Measurements from ENCODE around the gene SPINT1. TPM values are rescaled to one million over a fixed set of nuclear protein-coding genes. Genes with fewer than 3 reads are reported as not detected.
"Not testable (repeated sequence)": the region's sequence is repeated elsewhere in the genome, so short reads cannot be mapped to it uniquely, and the experiment has no call there.

SPINT1 gene
- total RNA-seq, 2 experiments from 2014 or later = 8.5 to 8.9 TPM

- H3K4me3 Mint-ChIP-seq; H3K9me3 Mint-ChIP-seq (ENCODE audit: low read depth); H3K27me3 Mint-ChIP-seq; H3K27ac Mint-ChIP-seq; POLR2A ChIA-PET; ATAC-seq; intact Hi-C loops (cut with DNase I, micrococcal nuclease); H3K4me1 Mint-ChIP-seq; H3K36me3 Mint-ChIP-seq (ENCODE audit: low read depth); DNase-seq: not testable (repeated sequence)
- CTCF ChIA-PET = interaction anchor here (1.3 to 9.2 kb wide), 3 partner anchors 17 to 36 kb away, joined by 4 to 268 read pairs (median 32); partner anchors contain the start of genes SPINT1 and VPS18
These were observed 17.3 kb downstream of the SPINT1 start for GRCh38 chr15:40861147-40861546.

DNA sequence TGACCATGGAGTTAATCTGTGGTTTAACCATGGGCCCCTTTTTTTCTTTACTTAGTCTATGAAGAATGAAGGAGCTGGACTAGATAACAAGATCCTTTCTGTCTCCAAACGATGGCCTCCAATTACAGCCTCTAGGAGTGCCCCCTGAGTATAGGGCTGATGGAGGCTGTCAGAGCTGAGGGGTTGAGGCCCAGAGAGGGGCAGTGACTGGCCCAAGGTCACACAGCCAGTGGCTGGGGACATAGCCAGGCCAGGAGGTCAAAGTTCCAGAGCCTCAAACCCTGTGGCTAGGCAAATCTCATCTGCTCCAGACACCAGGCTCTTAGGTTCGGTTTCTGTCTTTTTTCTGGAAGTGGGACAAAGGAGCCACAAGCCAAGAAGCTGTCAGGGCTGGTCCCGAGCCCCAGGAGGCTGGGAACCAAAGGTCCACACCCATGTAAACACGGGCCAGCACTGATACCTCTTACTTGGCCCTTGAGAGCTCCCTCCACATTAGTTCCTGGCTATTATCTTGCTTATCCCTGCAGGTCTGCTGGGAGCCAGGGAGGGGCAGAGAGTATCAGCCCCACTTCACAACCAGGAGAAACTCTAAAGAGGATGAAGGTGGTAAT lies 19.9 kb downstream of the SPINT1 start:
- no peak for ATAC-seq
- CTCF ChIA-PET = interaction anchor here (0.5 to 1.8 kb wide), 3 partner anchors 20 to 28 kb away, joined by 3 to 9 read pairs (median 3); no protein-coding TSS in a partner anchor
- POLR2A ChIA-PET = interaction anchor here (1.1 kb wide), 1 partner anchor 24 kb away, joined by 3 read pairs; no protein-coding TSS in a partner anchor

GRCh38 chr15:40867199-40867598 lies 23.4 kb downstream of the SPINT1 start:
- DNase-seq (no peak), ATAC-seq (no peak)
- Mint-ChIP-seq H3K36me3 (ENCODE audit: low read depth) (no peaks in the 10 kb centered on the region), H3K9me3 (ENCODE audit: low read depth) (no peaks in the 10 kb centered on the region), H3K4me3 (no peak overlapping the region), H3K4me1 (peaks cover 10% of the 10 kb centered on the region), H3K27ac (no peak overlapping the region), H3K27me3 (no peaks in the 10 kb centered on the region)
- ChIA-PET POLR2A (no interaction called here), CTCF (interaction anchor here (0.7 to 2.2 kb wide), 2 partner anchors 9 to 37 kb away, joined by 3 to 12 read pairs; no protein-coding TSS in a partner anchor)
- intact Hi-C loops (cut with DNase I, micrococcal nuclease) = no loop called here

More for the DNA sequence above, 19.9 kb downstream of the SPINT1 start:
- H3K4me1 Mint-ChIP-seq = peaks cover 3% of the 10 kb centered on the region
- intact Hi-C loops (cut with DNase I, micrococcal nuclease) = no loop called here
- H3K4me3 Mint-ChIP-seq = no peak overlapping the region
- H3K27me3 Mint-ChIP-seq = no peaks in the 10 kb centered on the region
- no peaks in the 10 kb centered on the region for H3K36me3 Mint-ChIP-seq (ENCODE audit: low read depth)
- no peak for DNase-seq
- H3K27ac Mint-ChIP-seq = no peak overlapping the region
- no peaks in the 10 kb centered on the region for H3K9me3 Mint-ChIP-seq (ENCODE audit: low read depth)

- H3K27ac Mint-ChIP-seq = no peak overlapping the region
- CTCF ChIA-PET = interaction anchor here (0.6 to 1.6 kb wide), 9 partner anchors 9 to 318 kb away, joined by 3 to 5 read pairs (median 4); partner anchors contain the start of gene VPS18
These were observed 25.8 kb downstream of the SPINT1 start for GRCh38 chr15:40869686-40870085.

DNA sequence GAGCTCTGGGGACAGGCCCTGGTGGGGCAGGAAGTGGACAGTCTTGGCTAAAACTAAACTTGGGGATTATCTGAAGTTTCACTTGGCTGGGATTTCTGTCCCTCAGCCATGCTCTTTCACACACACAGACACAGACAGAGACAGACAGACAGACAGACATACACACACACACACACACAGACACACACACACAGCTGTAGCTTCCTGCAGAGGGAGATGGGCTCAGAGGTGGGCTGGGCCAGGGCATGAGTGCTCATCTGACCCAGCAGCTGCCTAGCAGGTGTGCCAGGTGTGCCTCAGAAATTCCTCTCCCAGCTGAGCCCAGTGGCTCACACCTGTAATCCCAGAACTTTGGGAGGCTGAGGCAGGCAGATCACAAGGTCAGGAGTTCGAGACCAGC lies 26.9 kb downstream of the SPINT1 start:
- Mint-ChIP-seq H3K9me3 (ENCODE audit: low read depth) (no peaks in the 10 kb centered on the region), H3K4me3 (no peak overlapping the region), H3K4me1 (peaks cover 21% of the 10 kb centered on the region), H3K27ac (no peak overlapping the region), H3K36me3 (ENCODE audit: low read depth) (no peaks in the 10 kb centered on the region), H3K27me3 (peaks cover 3% of the 10 kb centered on the region)
- intact Hi-C loops (cut with DNase I, micrococcal nuclease) = no loop called here
- DNase-seq (no peak), ATAC-seq (no peak)
- CTCF ChIA-PET = interaction anchor here (0.6 to 4.0 kb wide), 4 partner anchors 24 to 588 kb away, joined by 3 to 36 read pairs (median 4); partner anchors contain the start of genes ANKRD63 and VPS18
- POLR2A ChIA-PET = no interaction called here

More at GRCh38 chr15:40869686-40870085, 25.8 kb downstream of the SPINT1 start:
- Mint-ChIP-seq H3K36me3 (ENCODE audit: low read depth) (no peaks in the 10 kb centered on the region), H3K4me1 (peaks cover 21% of the 10 kb centered on the region), H3K4me3 (no peak overlapping the region), H3K9me3 (ENCODE audit: low read depth) (no peaks in the 10 kb centered on the region), H3K27me3 (peaks cover 3% of the 10 kb centered on the region)
- DNase-seq (no peak), ATAC-seq (no peak)
- POLR2A ChIA-PET = no interaction called here
- intact Hi-C loops (cut with DNase I, micrococcal nuclease) = no loop called here

DNA sequence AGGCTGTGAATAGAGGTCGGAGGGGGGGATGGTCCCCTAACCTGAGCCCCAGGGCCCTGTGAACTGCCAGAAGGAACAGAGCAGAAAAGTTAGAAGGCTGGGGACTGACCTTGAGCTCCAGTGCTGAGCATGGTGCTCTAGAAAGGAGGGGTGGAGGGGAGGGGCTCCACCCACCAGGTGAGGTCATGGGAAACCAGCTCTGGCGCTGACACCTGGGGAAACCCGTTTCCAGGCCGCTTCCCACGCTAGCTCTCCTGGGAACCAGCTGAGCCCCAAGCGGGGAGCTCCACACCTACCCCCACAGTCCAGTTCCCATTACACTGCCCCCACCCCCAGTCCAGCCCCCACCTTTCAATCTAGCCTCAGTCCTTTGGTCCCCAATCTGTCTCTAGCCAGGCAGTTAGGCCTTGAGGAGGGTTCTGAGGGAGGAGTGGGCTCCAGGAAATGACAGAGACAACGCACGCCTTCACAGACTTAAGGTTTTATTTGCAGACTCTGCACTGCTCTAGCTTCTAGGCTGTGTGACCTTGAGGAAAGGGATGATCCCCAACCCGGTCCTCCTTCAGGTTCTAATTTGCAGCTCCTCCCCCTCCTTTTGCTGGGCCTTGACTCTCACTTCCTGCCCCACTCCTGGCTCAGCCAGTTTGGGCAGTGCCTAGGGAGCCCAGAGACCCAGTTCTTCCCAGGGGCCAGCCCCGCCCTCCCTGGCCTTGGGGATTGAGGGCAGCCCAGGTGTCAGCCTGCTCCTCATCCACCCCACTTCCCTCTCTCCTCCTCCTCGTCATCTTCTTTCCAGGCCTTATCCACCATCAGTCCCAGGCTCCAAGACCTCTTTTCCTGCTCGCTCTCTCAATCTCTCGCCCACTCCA lies 28.1 kb downstream of the SPINT1 start:
- Mint-ChIP-seq H3K4me1 (peaks cover 21% of the 10 kb centered on the region), H3K9me3 (ENCODE audit: low read depth) (no peaks in the 10 kb centered on the region), H3K27ac (no peak overlapping the region), H3K36me3 (ENCODE audit: low read depth) (no peaks in the 10 kb centered on the region), H3K27me3 (peaks cover 3% of the 10 kb centered on the region), H3K4me3 (no peak overlapping the region)
- ATAC-seq (peak; percentile 39), DNase-seq (peak; percentile 67)
- POLR2A ChIA-PET = interaction anchor here (0.7 kb wide), 1 partner anchor 13 kb away, joined by 3 read pairs; no protein-coding TSS in a partner anchor
- CTCF ChIA-PET = interaction anchor here (0.6 to 4.0 kb wide), 8 partner anchors 12 to 183 kb away, joined by 3 to 36 read pairs (median 4); partner anchors contain the start of gene VPS18
- intact Hi-C loops (cut with DNase I, micrococcal nuclease) = no loop called here

GRCh38 chr15:40872791-40873693 lies 29.2 kb downstream of the SPINT1 start:
- Mint-ChIP-seq H3K4me1 (peaks cover 21% of the 10 kb centered on the region), H3K27ac (no peak overlapping the region), H3K9me3 (ENCODE audit: low read depth) (no peaks in the 10 kb centered on the region), H3K27me3 (peaks cover 3% of the 10 kb centered on the region), H3K4me3 (peak overlapping the region; percentile 70), H3K36me3 (ENCODE audit: low read depth) (no peaks in the 10 kb centered on the region)
- ChIA-PET POLR2A (interaction anchor here (1.2 kb wide), 1 partner anchor 14 kb away, joined by 5 read pairs; no protein-coding TSS in a partner anchor), CTCF (interaction anchor here (0.5 to 4.0 kb wide), 12 partner anchors 11 to 358 kb away, joined by 3 to 36 read pairs (median 3); partner anchors contain the start of genes CHP1, EXD1, SPINT1 and VPS18)
- intact Hi-C loops (cut with DNase I, micrococcal nuclease) = no loop called here
- DNase-seq (no peak), ATAC-seq (no peak)

GRCh38 chr15:40873694-40874561 lies 30.1 kb downstream of the SPINT1 start, which contains the start of gene RHOV:
Gene RHOV (minus strand): TSS chr15:40874234. CDS start chr15:40874139, 95 bp downstream.
- intact Hi-C loops (cut with DNase I, micrococcal nuclease) = loop anchor here in 1 of 2 experiments (1.0 kb wide), 1 partner anchor 20 kb away; the partner anchor contains the start of gene VPS18
- H3K27ac Mint-ChIP-seq = no peak within 1 kb of the TSS
- peaks cover 3% of the 10 kb centered on the region for H3K27me3 Mint-ChIP-seq
- no peaks in the 10 kb centered on the region for H3K9me3 Mint-ChIP-seq (ENCODE audit: low read depth)
- CTCF ChIA-PET = interaction anchor here (0.5 to 4.0 kb wide), 11 partner anchors 18 to 357 kb away, joined by 3 to 36 read pairs (median 3); partner anchors contain the start of genes CHP1, EXD1, SPINT1 and VPS18
- H3K4me1 Mint-ChIP-seq = peaks cover 26% of the 10 kb centered on the region
- H3K4me3 Mint-ChIP-seq = peak within 1 kb of the TSS; percentile 70
- POLR2A ChIA-PET = interaction anchor here (1.2 kb wide), 1 partner anchor 15 kb away, joined by 5 read pairs; no protein-coding TSS in a partner anchor
- peak; percentile 80 for ATAC-seq
- DNase-seq = peak; percentile 74
- no peaks in the 10 kb centered on the region for H3K36me3 Mint-ChIP-seq (ENCODE audit: low read depth)

DNA sequence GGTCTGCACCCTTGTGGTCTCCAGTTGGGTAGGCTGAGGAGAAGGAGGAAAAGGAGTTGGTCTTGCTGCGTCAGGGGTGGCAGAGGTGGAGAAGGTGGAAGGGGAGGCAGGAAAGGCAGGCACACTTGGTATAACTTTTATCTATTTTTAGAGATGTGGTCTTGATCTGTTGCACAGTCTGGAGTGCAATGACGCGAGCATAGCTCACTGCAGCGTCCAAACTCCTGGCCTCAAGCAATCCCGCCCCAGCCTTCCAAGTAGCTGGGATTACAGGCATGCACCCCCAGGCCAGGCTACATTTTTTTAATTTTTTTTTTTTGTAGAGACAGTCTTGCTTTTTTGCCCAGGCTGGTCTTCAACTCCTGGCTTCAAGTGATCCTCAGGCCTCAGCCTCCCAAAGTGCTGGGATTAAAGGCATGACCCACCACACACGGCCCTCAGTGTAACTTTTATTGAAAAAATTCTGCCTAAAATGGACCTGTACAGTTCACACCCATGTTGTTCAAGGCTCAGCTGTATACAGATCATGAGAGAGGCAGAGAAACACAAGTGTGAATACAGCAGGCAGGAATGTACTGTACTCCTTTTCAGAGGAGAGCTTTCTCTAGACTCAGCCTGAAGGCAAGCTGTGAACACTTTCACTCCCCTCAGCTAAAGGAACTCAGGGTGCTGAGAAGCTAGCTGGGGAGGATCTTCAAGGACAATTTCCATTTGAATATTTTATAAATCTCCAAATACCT lies 32.3 kb downstream of the SPINT1 start:
- ChIA-PET CTCF (interaction anchor here (2.1 kb wide), 1 partner anchor 18 kb away, joined by 10 read pairs; the partner anchor contains the start of gene VPS18), POLR2A (no interaction called here)
- Mint-ChIP-seq H3K27me3 (peaks cover 3% of the 10 kb centered on the region), H3K4me3 (no peak overlapping the region), H3K36me3 (ENCODE audit: low read depth) (no peaks in the 10 kb centered on the region), H3K27ac (no peak overlapping the region), H3K9me3 (ENCODE audit: low read depth) (no peaks in the 10 kb centered on the region), H3K4me1 (peaks cover 32% of the 10 kb centered on the region)
- intact Hi-C loops (cut with DNase I, micrococcal nuclease) = no loop called here
- ATAC-seq (no peak), DNase-seq (no peak)

All from activated CD4-positive, alpha-beta T cell treated with anti-CD3 and anti-CD28 coated beads for 36 hours (primary cell).